K562 (cell line): ENCODE results near the gene UCKL1. TPM values are rescaled to one million over a fixed set of nuclear protein-coding genes. Genes with fewer than 3 reads are reported as not detected.

Experiments
- CCAR2 ChIP-seq: fragments of 200-400 bp; formaldehyde crosslinking; IDR thresholded peaks from 2 replicates; pipeline ENCODE4 v1.6.1; 2017; ENCODE audit warnings: mild to moderate bottlenecking, low read depth, low read length
- DDX20 ChIP-seq: fragments of 450-650 bp; IDR thresholded peaks from 2 replicates; pipeline ENCODE4 v1.6.1; 2016; ENCODE audit warnings: missing genetic modification characterization, low read depth, mild to moderate bottlenecking, missing compliant biosample characterization, moderate library complexity
- FOXK1 ChIP-seq: sonication (generic); formaldehyde crosslinking; IDR thresholded peaks from 2 replicates; pipeline ENCODE4 v1.8.0; 2022; ENCODE audit warnings: missing genetic modification reagents, mild to moderate bottlenecking, borderline replicate concordance
- MAZ ChIP-seq, 2 experiments: fragments of 450-650 bp in 1 of 2; sonication (generic) in 1 of 2; formaldehyde crosslinking; IDR thresholded peaks in 1 of 2; conservative IDR thresholded peaks in 1 of 2; 2 replicates each; pipeline versions ENCODE4 v1.4.0 to v1.5.0; 2020; ENCODE audit warnings: mild to moderate bottlenecking in 1 of 2, missing genetic modification reagents in 1 of 2
- RB1 ChIP-seq: fragments of 450-650 bp; IDR thresholded peaks from 2 replicates; pipeline ENCODE4 v1.6.1; 2017; ENCODE audit warnings: low read depth, mild to moderate bottlenecking
- RBM17 ChIP-seq: fragments of 200-400 bp; formaldehyde crosslinking; IDR thresholded peaks from 2 replicates; pipeline ENCODE4 v1.6.1; 2017; ENCODE audit warnings: low read depth, mild to moderate bottlenecking, low read length, borderline replicate concordance
- SMAD4 ChIP-seq: fragments of 250-450 bp; sonication (Bioruptor Pico); conservative IDR thresholded peaks from 2 replicates; pipeline ENCODE4 v1.8.0; 2021; ENCODE audit warnings: inconsistent platforms, mild to moderate bottlenecking, moderate library complexity
- SRSF9 ChIP-seq: fragments of 200-400 bp; formaldehyde crosslinking; IDR thresholded peaks from 2 replicates; pipeline ENCODE4 v1.6.1; 2017; ENCODE audit warnings: low read depth, low read length, borderline replicate concordance
- TAF9B ChIP-seq: fragments of 450-650 bp; IDR thresholded peaks from 2 replicates; pipeline ENCODE4 v1.6.1; 2018; ENCODE audit warnings: mild to moderate bottlenecking; ENCODE audit not compliant: partially characterized antibody
- TARDBP ChIP-seq: fragments of 450-650 bp; IDR thresholded peaks from 2 replicates; pipeline ENCODE4 v1.6.1; 2016
- ZNF184 ChIP-seq: sonication (generic); formaldehyde crosslinking; IDR thresholded peaks from 2 replicates; pipeline ENCODE4 v1.5.0; 2020; ENCODE audit warnings: missing genetic modification reagents
- ZNF778 ChIP-seq: fragments of 450-650 bp; formaldehyde crosslinking; IDR thresholded peaks from 2 replicates; pipeline ENCODE4 v1.4.0; 2020; ENCODE audit warnings: mild to moderate bottlenecking, moderate library complexity
- polyA plus RNA-seq, 8 experiments: library from polyadenylated mRNA; depleted of rRNA in 4 of 8; stranded (reverse) in 5 of 8; unstranded in 3 of 8; fragments of >200 nt; fragmentation: Nextera tagmentation in 2 of 8; fragmentation: Illumina TruSeq in 1 of 8; extraction: Ambion mirVana in 2 of 8; extraction: Trizol in 1 of 8; gene quantifications; 2 replicates each; pipeline versions ENCODE4 v1.2.1 to v1.2.3, GENCODE V29; 2011 to 2014; ENCODE audit warnings: inconsistent platforms in 1 of 8, missing spikeins in 1 of 8
- total RNA-seq, 7 experiments: library from RNA; depleted of rRNA in 6 of 7; stranded (reverse); fragments of >200 nt in 6 of 7; fragmentation: Illumina TruSeq in 2 of 7; extraction: Trizol in 2 of 7; gene quantifications; 2 replicates each; pipeline versions ENCODE4 v1.2.1 to v1.2.3, GENCODE V29; 2011 to 2021; ENCODE audit warnings: low replicate concordance in 1 of 7
- TF ChIP-seq, protein P1 (sequence below): fragments of 150-350 bp; IDR thresholded peaks from 2 replicates; pipeline ENCODE4 v1.6.1; 2014; ENCODE audit warnings: low read depth, mild to moderate bottlenecking, low read length, borderline replicate concordance
- TF ChIP-seq, protein P2 (sequence below): fragments of 250-450 bp; sonication (Bioruptor Pico); IDR thresholded peaks from 2 replicates; pipeline ENCODE4 v1.8.0; 2022; ENCODE audit warnings: moderate library complexity, mild to moderate bottlenecking, inconsistent platforms
- TF ChIP-seq, protein P3 (sequence below): fragments of 250-450 bp; sonication (Bioruptor Pico); IDR thresholded peaks from 2 replicates; pipeline ENCODE4 v1.9.0; 2021; ENCODE audit warnings: mild to moderate bottlenecking, inconsistent platforms
- TF ChIP-seq, protein P4 (sequence below), 2 experiments: fragments of 450-650 bp; conservative IDR thresholded peaks; 2 replicates each; pipeline ENCODE4 v1.6.1; 2017; ENCODE audit warnings: mild to moderate bottlenecking in 2 of 2, moderate library complexity in 2 of 2
- TF ChIP-seq, protein P5 (sequence below): IDR thresholded peaks from 2 replicates; pipeline ENCODE4 v1.6.1; 2012; ENCODE audit warnings: low read depth, low read length, improper control_type of control experiment, borderline replicate concordance

Gene UCKL1
- total and polyA plus RNA-seq, 9 of the 15 experiments (the other 6 are each of a cell fraction or from before 2014, with no cell fraction given) = 3.1 to 52.8 (median 24.2) TPM

DNA sequence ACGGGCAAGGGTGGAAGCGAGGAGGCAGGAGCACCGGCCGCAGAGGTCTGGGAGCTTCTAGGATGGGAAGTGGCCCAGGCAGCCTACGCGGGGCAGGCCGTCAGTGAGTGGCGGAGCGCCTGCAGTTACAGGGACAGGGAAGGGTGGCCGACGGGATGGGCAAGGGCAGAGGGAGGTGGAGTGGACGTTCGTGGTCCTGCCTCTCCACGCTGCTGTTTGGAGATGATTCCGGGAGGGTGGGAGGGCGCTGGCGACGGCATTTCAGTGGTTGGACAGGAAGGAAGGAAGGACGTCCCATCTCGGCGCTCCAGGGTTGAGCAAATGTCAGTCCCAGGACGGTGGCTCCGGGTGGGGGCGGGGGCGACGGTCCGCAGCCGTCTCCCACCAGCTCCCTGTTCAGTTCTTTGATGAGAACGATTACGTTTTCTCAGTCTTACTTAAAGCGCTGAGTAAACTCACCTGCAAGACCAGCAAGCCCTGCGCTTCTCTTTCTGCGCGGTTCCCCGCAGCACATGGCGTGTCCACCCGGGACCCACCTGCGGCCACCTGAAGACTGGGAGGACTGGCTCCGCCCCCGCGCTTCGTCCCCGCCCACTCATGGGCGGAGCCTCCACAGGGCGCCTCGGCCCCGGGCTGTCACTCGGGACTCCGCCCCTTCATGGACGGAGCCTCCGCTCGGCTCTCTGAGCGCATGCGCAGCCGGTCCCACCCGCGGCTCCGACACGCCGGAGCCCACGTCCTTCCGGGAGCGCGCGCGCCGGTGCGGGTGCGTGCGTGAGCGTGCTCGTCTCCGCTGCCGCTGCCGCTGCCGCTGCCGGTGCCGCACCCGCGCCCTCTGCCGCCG lies 61.6 kb downstream of the UCKL1 start, which contains the start of gene DNAJC5 (continued):
- TF ChIP-seq, protein P1, sequence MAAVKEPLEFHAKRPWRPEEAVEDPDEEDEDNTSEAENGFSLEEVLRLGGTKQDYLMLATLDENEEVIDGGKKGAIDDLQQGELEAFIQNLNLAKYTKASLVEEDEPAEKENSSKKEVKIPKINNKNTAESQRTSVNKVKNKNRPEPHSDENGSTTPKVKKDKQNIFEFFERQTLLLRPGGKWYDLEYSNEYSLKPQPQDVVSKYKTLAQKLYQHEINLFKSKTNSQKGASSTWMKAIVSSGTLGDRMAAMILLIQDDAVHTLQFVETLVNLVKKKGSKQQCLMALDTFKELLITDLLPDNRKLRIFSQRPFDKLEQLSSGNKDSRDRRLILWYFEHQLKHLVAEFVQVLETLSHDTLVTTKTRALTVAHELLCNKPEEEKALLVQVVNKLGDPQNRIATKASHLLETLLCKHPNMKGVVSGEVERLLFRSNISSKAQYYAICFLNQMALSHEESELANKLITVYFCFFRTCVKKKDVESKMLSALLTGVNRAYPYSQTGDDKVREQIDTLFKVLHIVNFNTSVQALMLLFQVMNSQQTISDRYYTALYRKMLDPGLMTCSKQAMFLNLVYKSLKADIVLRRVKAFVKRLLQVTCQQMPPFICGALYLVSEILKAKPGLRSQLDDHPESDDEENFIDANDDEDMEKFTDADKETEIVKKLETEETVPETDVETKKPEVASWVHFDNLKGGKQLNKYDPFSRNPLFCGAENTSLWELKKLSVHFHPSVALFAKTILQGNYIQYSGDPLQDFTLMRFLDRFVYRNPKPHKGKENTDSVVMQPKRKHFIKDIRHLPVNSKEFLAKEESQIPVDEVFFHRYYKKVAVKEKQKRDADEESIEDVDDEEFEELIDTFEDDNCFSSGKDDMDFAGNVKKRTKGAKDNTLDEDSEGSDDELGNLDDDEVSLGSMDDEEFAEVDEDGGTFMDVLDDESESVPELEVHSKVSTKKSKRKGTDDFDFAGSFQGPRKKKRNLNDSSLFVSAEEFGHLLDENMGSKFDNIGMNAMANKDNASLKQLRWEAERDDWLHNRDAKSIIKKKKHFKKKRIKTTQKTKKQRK = no peak
- TF ChIP-seq, protein P2, sequence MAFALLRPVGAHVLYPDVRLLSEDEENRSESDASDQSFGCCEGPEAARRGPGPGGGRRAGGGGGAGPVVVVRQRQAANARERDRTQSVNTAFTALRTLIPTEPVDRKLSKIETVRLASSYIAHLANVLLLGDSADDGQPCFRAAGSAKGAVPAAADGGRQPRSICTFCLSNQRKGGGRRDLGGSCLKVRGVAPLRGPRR (CRISPR knock-in tag) = no peak
- TF ChIP-seq TARDBP (peak; percentile 99), CCAR2 (no peak), SRSF9 (no peak), DDX20 (tag) (no peak), SMAD4 (CRISPR knock-in tag) (peak; percentile 60; the same call in 1 of the 2 replicates), ZNF184 (CRISPR knock-in tag) (no peak), RB1 (peak; percentile 71; the same call in 1 of the 2 replicates), TAF9B (no peak), ZNF778 (CRISPR knock-in tag) (no peak), MAZ (CRISPR knock-in tag; conservative IDR thresholded peaks at IDR 0.05 in 1 of 2, IDR thresholded peaks at IDR 0.05 in 1 of 2) (peak; percentile 50 to 72; a peak in 3 of 4 replicates), FOXK1 (CRISPR knock-in tag) (no peak), RBM17 (no peak)
- TF ChIP-seq, protein P3, sequence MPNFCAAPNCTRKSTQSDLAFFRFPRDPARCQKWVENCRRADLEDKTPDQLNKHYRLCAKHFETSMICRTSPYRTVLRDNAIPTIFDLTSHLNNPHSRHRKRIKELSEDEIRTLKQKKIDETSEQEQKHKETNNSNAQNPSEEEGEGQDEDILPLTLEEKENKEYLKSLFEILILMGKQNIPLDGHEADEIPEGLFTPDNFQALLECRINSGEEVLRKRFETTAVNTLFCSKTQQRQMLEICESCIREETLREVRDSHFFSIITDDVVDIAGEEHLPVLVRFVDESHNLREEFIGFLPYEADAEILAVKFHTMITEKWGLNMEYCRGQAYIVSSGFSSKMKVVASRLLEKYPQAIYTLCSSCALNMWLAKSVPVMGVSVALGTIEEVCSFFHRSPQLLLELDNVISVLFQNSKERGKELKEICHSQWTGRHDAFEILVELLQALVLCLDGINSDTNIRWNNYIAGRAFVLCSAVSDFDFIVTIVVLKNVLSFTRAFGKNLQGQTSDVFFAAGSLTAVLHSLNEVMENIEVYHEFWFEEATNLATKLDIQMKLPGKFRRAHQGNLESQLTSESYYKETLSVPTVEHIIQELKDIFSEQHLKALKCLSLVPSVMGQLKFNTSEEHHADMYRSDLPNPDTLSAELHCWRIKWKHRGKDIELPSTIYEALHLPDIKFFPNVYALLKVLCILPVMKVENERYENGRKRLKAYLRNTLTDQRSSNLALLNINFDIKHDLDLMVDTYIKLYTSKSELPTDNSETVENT (CRISPR knock-in tag) = no peak
- TF ChIP-seq, protein P4, sequence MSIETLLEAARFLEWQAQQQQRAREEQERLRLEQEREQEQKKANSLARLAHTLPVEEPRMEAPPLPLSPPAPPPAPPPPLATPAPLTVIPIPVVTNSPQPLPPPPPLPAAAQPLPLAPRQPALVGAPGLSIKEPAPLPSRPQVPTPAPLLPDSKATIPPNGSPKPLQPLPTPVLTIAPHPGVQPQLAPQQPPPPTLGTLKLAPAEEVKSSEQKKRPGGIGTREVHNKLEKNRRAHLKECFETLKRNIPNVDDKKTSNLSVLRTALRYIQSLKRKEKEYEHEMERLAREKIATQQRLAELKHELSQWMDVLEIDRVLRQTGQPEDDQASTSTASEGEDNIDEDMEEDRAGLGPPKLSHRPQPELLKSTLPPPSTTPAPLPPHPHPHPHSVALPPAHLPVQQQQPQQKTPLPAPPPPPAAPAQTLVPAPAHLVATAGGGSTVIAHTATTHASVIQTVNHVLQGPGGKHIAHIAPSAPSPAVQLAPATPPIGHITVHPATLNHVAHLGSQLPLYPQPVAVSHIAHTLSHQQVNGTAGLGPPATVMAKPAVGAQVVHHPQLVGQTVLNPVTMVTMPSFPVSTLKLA (conservative IDR thresholded peaks at IDR 0.05) = peak; percentile 54 to 74
- TF ChIP-seq, protein P5, sequence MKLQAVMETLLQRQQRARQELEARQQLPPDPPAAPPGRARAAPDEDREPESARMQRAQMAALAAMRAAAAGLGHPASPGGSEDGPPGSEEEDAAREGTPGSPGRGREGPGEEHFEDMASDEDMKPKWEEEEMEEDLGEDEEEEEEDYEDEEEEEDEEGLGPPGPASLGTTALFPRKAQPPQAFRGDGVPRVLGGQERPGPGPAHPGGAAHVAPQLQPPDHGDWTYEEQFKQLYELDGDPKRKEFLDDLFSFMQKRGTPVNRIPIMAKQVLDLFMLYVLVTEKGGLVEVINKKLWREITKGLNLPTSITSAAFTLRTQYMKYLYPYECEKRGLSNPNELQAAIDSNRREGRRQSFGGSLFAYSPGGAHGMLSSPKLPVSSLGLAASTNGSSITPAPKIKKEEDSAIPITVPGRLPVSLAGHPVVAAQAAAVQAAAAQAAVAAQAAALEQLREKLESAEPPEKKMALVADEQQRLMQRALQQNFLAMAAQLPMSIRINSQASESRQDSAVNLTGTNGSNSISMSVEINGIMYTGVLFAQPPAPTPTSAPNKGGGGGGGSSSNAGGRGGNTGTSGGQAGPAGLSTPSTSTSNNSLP = no peak
